Measurements from ENCODE around the gene RUBCNL.
"Not testable (repeated sequence)": the region's sequence is repeated elsewhere in the genome, so short reads cannot be mapped to it uniquely, and the experiment has no call there.

The RUBCNL gene, protein sequence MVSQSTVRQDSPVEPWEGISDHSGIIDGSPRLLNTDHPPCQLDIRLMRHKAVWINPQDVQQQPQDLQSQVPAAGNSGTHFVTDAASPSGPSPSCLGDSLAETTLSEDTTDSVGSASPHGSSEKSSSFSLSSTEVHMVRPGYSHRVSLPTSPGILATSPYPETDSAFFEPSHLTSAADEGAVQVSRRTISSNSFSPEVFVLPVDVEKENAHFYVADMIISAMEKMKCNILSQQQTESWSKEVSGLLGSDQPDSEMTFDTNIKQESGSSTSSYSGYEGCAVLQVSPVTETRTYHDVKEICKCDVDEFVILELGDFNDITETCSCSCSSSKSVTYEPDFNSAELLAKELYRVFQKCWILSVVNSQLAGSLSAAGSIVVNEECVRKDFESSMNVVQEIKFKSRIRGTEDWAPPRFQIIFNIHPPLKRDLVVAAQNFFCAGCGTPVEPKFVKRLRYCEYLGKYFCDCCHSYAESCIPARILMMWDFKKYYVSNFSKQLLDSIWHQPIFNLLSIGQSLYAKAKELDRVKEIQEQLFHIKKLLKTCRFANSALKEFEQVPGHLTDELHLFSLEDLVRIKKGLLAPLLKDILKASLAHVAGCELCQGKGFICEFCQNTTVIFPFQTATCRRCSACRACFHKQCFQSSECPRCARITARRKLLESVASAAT

DNA sequence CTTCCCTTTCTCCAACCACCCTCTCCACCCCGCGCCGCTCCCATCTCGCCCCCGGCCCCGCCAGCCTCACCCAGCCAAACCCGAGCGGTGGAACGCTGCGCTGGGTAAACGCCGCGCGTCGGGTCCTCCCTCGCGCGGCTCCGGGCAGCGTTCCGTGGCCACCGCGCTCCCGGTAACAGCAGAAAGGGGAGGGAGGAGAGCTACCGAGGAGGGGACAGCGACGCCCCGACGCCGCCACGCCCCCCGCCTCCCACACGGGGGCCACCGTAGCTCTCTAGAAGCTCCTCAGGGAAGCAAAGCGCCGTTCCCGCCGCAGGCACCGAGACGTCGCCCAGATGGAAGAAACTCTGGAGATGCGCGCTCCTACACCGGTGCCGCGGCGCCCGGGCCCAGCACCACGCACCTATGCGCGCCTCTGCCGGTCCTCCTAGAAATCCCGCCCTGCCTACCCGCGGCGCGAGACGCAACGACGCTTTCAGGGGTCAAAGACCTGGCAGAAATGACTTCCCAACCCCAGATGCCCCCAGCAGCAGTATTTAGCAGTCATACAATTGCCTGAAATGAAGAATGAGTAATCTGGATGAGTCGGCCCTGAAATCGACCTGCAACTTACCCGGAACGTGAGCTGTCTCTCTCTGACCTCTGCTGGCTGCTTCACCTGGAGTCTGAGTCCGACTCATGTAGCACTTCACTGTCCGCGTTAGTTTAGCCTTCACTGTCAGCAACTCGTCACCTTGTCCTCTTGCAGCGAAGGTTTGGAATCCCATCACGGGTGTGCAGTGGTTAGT lies at the start of gene RUBCNL:
TSS of gene RUBCNL (minus strand) at position 189 of the 788 bp plus-strand sequence. CDS start 14,777 bp downstream, outside the sequence.
- peak in 1 of 2 experiments; percentile 11 for DNase-seq

- not testable (repeated sequence) for DNase-seq
Measured at GRCh38 chr13:46429558-46429957, 42.5 kb upstream of the RUBCNL start.

DNA sequence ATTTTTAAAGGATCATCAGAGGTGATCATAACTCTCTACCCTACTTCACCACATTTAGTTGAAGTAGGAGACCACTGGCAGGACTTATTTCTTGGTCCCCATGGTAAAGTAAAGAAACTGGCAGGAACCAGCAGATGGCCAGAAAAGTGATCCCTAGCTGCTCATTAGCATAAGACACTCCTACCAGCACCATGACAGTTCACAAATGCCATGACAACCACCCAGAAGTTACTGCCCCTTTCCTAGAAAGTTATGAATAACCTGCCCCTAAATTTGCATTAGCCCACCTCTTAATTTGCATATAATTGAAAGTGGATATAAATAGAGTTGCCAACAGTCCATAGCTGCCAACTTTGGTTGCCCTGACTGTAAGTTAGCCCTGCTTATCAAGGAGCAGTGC lies 18.4 kb upstream of the RUBCNL start:
- no peak for DNase-seq

DNA sequence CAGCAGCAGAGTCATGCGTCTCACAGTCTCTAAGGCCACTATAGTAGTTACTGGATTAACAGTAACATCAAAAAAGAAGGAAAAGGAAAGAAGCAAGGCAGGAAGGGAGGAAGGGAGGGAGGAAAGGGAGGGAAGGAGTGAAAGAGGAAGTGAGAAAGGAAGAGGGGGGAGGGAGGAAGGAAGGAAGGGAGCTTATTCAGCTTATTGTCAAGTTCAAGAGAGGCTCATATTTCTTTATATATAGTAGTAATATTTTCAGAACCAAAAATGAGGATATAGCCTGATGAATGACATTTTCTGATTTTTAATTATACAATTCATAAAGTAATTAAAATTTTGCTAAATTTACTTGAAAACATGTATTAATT lies 17.7 kb upstream of the RUBCNL start:
- DNase-seq: no peak

- no peak for DNase-seq
Measured at GRCh38 chr13:46403851-46404732, 17.0 kb upstream of the RUBCNL start.

- DNase-seq: no peak
Measured at GRCh38 chr13:46402178-46402577, 15.1 kb upstream of the RUBCNL start.

GRCh38 chr13:46401432-46401831 lies 14.4 kb upstream of the RUBCNL start:
- no peak for DNase-seq

- DNase-seq: no peak
Measured at GRCh38 chr13:46396341-46396740, 9.3 kb upstream of the RUBCNL start.

DNA sequence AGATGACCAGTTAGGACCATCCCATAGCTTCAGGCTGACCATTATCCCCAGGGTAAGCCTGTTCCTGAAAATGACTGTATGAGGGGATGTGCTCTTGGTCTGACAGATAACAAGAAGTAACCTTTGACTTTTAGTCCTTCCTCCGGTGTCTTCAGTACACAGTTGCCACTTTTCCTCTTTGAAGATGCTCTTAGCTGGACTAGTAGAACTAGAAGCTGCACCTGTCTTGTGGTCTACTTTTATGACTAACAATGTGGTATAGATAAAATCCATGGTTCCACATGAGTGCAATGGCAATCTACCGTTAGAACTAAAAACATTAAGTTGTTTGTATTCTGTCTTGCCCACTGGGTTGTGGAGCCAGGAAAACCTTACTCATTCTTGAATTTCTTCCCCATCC lies 5.9 kb upstream of the RUBCNL start:
- DNase-seq: no peak

- no peak for DNase-seq
Measured at GRCh38 chr13:46389457-46390451, 2.7 kb upstream of the RUBCNL start.

DNA sequence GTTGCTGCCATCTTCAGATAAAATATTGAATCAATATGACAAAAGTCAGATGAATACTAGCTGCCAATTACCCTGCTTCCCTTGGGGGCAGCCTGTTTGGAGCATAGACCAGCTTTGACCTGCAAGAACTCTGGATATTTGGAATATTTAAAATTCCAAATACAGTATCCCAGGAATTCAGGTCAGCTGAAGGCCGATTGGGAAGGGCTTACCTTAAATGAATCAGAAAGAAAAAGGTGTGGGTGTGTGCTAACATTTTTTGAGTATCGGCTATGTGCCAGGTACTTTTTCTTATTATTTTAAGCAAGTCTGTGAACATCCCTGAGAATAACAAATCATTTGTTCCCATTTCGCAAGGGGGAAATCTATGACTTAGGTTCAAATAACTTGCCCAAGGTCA lies 1.8 kb upstream of the RUBCNL start:
- no peak for DNase-seq

DNA sequence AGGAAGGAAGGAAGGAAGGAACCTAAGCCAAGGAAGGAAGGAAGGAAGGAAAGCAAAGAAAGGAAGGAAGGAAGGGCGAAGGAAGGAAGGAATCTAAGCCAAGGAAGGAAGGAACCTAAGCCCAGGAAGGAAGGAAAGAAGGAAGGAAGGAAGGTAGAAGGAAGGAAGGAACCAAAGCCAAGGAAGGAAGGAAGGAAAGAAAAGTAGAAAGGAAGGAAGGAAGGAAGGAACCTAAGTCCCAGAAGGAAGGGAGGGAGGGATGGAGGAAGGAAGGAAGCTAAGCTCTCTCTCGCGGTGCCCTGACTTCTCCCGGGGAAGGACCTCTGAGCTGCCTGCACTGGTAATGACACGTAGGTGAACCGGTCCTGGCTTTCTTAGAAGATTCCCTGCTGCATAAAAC lies 1.3 kb upstream of the RUBCNL start:
- DNase-seq: no peak

- DNase-seq: no peak
Measured at GRCh38 chr13:46386392-46387063, 524 bp downstream of the RUBCNL start.

- no peak for DNase-seq
Measured at GRCh38 chr13:46385946-46386345, 1.1 kb downstream of the RUBCNL start.

DNA sequence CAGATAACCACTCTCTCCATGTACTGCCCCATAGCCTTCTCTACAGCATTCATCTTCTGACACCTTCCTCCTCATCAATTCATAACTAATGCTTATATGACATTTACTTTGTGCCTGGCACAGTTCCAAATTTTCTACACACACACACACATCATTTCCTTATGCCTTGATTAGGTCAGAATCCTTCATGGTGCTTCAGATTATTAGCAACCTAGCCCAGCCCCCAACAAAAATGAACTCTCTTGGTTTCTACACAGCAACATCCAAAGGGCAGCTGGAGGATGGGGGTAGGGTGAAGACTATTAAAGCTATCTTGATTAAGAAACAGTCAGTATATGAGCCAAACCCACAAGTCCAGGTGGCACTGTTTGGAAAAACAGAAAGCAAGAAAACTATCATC lies 3.7 kb downstream of the RUBCNL start:
- DNase-seq: no peak

DNA sequence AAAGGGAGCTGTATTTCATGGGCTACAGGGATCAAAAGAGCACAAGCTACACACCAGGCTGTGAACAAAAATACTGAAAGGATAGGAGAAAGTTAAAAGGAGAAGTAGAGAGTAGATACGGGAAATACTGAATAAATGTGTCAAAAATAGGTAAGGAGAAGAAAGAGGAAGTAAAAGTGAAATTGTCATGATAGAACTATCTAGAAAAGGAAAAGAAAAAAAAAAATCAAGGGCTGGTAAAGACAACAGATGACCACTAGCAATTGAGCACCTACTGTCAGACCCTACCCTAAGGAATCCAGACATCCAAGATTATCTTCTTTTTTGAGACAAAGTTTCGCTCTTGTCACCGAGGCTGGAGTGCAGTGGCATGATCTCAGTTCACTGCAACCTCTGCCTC lies 4.8 kb downstream of the RUBCNL start:
- no peak for DNase-seq

- DNase-seq: no peak
Measured at GRCh38 chr13:46380242-46380641, 6.8 kb downstream of the RUBCNL start.

GRCh38 chr13:46379611-46380010 lies 7.4 kb downstream of the RUBCNL start:
- no peak for DNase-seq

DNA sequence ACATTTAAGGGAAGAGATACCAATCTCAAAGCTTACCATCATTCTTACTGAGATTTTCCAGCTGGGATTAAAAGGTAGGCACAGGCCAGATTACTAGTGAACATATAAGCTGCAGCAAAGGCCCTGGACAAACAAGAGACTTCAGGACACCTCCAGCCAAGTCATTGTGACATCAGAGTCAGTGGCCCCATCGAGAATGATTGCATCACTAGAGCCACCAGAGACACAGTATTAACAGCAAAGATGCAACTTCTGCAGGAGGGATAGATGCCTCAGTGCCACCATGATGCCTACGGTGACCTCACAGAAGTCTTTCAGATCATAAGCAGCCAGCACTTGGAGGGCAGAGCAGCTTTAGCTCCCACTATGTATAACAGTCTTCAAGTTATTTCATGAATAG lies 8.6 kb downstream of the RUBCNL start:
- no peak for DNase-seq

- no peak for DNase-seq
Measured at GRCh38 chr13:46377554-46377953, 9.5 kb downstream of the RUBCNL start.

DNA sequence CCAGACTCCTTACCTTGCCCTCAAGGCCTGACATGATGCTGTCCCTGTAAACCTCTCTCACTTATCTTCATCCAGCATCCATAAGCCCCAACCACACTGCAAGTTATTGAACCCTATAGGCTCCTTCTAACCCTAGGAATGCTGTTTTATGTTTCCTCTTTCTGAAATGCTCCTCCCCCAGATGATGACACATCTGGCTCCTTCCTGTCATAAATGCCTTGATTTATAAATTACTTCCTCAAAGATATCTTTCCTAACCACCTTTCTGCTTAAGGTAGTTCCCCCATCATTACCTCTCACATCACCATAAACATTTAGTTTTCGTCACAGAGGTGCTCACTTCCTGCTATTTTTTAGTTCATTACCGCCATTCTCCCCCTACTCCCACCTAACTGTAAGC lies 12.3 kb downstream of the RUBCNL start:
- DNase-seq: no peak

All from activated CD4-positive, alpha-beta T cell treated with anti-CD3 and anti-CD28 coated beads, Interleukin-2, amount 50 U/mL, for 4 hours (primary cell).